Neuronal stem cell (in vitro differentiated cells): ENCODE measurements around the gene LAMA5.
A peak's percentile ranks its signal among the peaks of the same experiment; 100 is the strongest.

Experiments used
- DNase-seq: peaks from one replicate; pipeline ENCODE4 v3.0.0-alpha.2; 2013; ENCODE audit warnings: low spot score
- H2AFZ ChIP-seq: one replicate; pipeline ENCODE4 v1.6.1; 2013; ENCODE audit warnings: mild to moderate bottlenecking, low read length, inconsistent platforms
- H2AK5ac ChIP-seq: 2 replicates; pipeline ENCODE4 v1.6.1; 2013; ENCODE audit warnings: low read depth, mild to moderate bottlenecking, inconsistent platforms, low read length, moderate library complexity, mixed read lengths
- H2BK120ac ChIP-seq: 2 replicates; pipeline ENCODE4 v1.6.1; 2013; ENCODE audit warnings: low read depth, mild to moderate bottlenecking, inconsistent platforms, low read length, moderate library complexity, mixed read lengths
- H2BK12ac ChIP-seq: one replicate; pipeline ENCODE4 v1.6.1; 2013; ENCODE audit warnings: low read length, inconsistent platforms
- H2BK15ac ChIP-seq: 2 replicates; pipeline ENCODE4 v1.6.1; 2013; ENCODE audit warnings: mild to moderate bottlenecking, low read length, inconsistent platforms, mixed read lengths
- H2BK5ac ChIP-seq: one replicate; pipeline ENCODE4 v1.6.1; 2013; ENCODE audit warnings: inconsistent platforms, mild to moderate bottlenecking, low read length, moderate library complexity
- H3K14ac ChIP-seq: one replicate; pipeline ENCODE4 v1.6.1; 2013; ENCODE audit warnings: low read length, inconsistent platforms
- H3K18ac ChIP-seq: 2 replicates; pipeline ENCODE4 v1.6.1; 2013; ENCODE audit warnings: low read length, inconsistent platforms
- H3K23ac ChIP-seq: 2 replicates; pipeline ENCODE4 v1.6.1; 2013; ENCODE audit warnings: low read depth, mild to moderate bottlenecking, mixed read lengths, low read length, inconsistent platforms; ENCODE audit not compliant: poor library complexity
- H3K27ac ChIP-seq: replicated peaks from 3 replicates; pipeline ENCODE4 v1.5.1; 2013; ENCODE audit warnings: low read length, inconsistent platforms
- H3K27me3 ChIP-seq, 3 experiments: 2 replicates each; pipeline ENCODE4 v1.6.1; 2013; ENCODE audit warnings: low read length in 3 of 3, mild to moderate bottlenecking in 2 of 3, inconsistent platforms in 1 of 3, low read depth in 1 of 3, mixed read lengths in 1 of 3, moderate library complexity in 1 of 3; ENCODE audit not compliant: control insufficient read depth in 3 of 3, insufficient read depth in 3 of 3
- H3K36me3 ChIP-seq, 2 donors: replicated peaks in 1 of 2; 2 replicates each; pipeline ENCODE4 v1.6.1; 2013; ENCODE audit warnings: low read length in 2 of 2; ENCODE audit not compliant: control insufficient read depth in 2 of 2, insufficient read depth in 2 of 2
- H3K4ac ChIP-seq: 2 replicates; pipeline ENCODE4 v1.6.1; 2013; ENCODE audit warnings: inconsistent platforms, mild to moderate bottlenecking, low read length, moderate library complexity
- H3K4me1 ChIP-seq, 2 donors: 1 replicate in 1 of 2; 2 replicates in 1 of 2; pipeline ENCODE4 v1.6.1; 2013; ENCODE audit warnings: low read length in 2 of 2, low read depth in 1 of 2; ENCODE audit not compliant: control insufficient read depth in 2 of 2, insufficient read depth in 1 of 2
- H3K4me2 ChIP-seq: one replicate; pipeline ENCODE4 v1.6.1; 2013; ENCODE audit warnings: mild to moderate bottlenecking, low read length, inconsistent platforms; ENCODE audit not compliant: insufficient read depth, poor library complexity, severe bottlenecking
- H3K4me3 ChIP-seq, 2 donors: 2 replicates each; pipeline ENCODE4 v1.5.1; 2013; ENCODE audit warnings: low read length in 2 of 2, mild to moderate bottlenecking in 2 of 2, inconsistent platforms in 1 of 2, moderate library complexity in 1 of 2
- H3K79me1 ChIP-seq: one replicate; pipeline ENCODE4 v1.6.1; 2013; ENCODE audit warnings: low read depth, mild to moderate bottlenecking, inconsistent platforms, low read length, moderate library complexity
- H3K9ac ChIP-seq: one replicate; pipeline ENCODE4 v1.6.1; 2013; ENCODE audit warnings: mild to moderate bottlenecking, low read depth, low read length, inconsistent platforms; ENCODE audit not compliant: poor library complexity
- H3K9me3 ChIP-seq, 2 donors: replicated peaks in 1 of 2; 2 replicates each; pipeline versions ENCODE3 to v1.6.1; 2013; ENCODE audit warnings: low read length in 2 of 2, mild to moderate bottlenecking in 2 of 2, inconsistent platforms in 1 of 2, low read depth in 1 of 2, mixed read lengths in 1 of 2, moderate library complexity in 1 of 2; ENCODE audit not compliant: control insufficient read depth in 2 of 2, insufficient read depth in 1 of 2
- H4K8ac ChIP-seq: one replicate; pipeline ENCODE4 v1.6.1; 2013; ENCODE audit warnings: low read depth, mild to moderate bottlenecking, inconsistent platforms, low read length, moderate library complexity
- H4K91ac ChIP-seq: one replicate; pipeline ENCODE4 v1.6.1; 2013; ENCODE audit warnings: low read length, low read depth, mild to moderate bottlenecking, inconsistent platforms; ENCODE audit not compliant: poor library complexity
- WGBS, 2 donors: extraction: QIAGEN DNeasy Blood & Tissue Kit; methylation state at CpG; one replicate each; pipeline ENCODE4 v1.1.7; 2013; ENCODE audit warnings: missing lambda C conversion rate in 2 of 2, mixed read lengths in 1 of 2; ENCODE audit not compliant: insufficient read length in 2 of 2, insufficient replicate concordance in 1 of 2; ENCODE audit errors: extremely low coverage in 2 of 2; 5-methylcytosine and 5-hydroxymethylcytosine counted together

The LAMA5 gene

DNA sequence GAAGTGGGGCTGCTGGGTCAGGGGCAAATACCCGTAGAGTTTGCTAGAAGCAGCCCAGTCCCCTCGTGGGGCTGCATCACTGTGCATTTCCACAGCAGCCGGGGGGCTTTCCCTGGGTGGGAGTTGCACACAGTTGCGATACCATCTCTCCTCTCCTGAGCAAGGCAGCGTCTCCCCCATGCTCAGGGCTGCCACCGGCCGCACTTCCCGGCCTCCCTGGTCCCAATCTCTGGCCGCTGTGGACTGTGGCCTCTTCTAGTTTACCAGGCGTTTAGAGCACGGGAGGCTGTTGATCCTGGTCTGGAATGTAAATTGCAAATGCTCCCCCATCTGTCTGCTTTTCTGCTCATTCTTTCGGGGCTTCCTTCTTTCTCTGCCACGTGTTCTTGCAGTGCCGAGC is 97.7 kb downstream of the LAMA5 start:
- no peak overlapping the region for H3K4me2 ChIP-seq
- no peak overlapping the region for H3K4ac ChIP-seq
- no peak for DNase-seq

GRCh38 chr20:62268228-62268900 is 98.7 kb downstream of the LAMA5 start:
- Histone ChIP-seq H3K4ac (no peak overlapping the region), H3K27ac (no peak overlapping the region), H3K9me3 (peaks cover 11 to 24% of the 10 kb centered on the region in 2 donors), H3K27me3 (no peaks in the 10 kb centered on the region), H2BK15ac (no peak overlapping the region), H3K4me1 (no peaks in the 10 kb centered on the region), H3K4me3 (no peak overlapping the region), H2AFZ (no peak overlapping the region), H3K18ac (no peak overlapping the region), H3K23ac (no peak overlapping the region), H3K4me2 (no peak overlapping the region), H2BK5ac (no peak overlapping the region), H3K79me1 (no peaks in the 10 kb centered on the region), H3K36me3 (peaks cover 28 to 57% of the 10 kb centered on the region in 2 donors), H4K8ac (no peak overlapping the region), H2BK120ac (no peak overlapping the region), H3K14ac (no peak overlapping the region), H2BK12ac (no peak overlapping the region), H3K9ac (no peak overlapping the region), H2AK5ac (no peak overlapping the region), H4K91ac (no peak overlapping the region)
- DNase-seq = no peak
- WGBS, 2 donors = no CpG with 5 or more reads among the region's 7 CpGs

More for the DNA sequence above, 97.7 kb downstream of the LAMA5 start:
- H2BK120ac ChIP-seq = no peak overlapping the region
- H3K18ac ChIP-seq = no peak overlapping the region
- no peak overlapping the region for H3K23ac ChIP-seq
- peaks cover 7 to 19% of the 10 kb centered on the region in 2 donors for H3K9me3 ChIP-seq
- H4K8ac ChIP-seq = no peak overlapping the region
- H3K14ac ChIP-seq = peak overlapping the region; percentile 31
- H2BK15ac ChIP-seq = no peak overlapping the region
- WGBS, 2 donors = no CpG with 5 or more reads among the region's 14 CpGs
- H3K36me3 ChIP-seq = peaks cover 29 to 59% of the 10 kb centered on the region in 2 donors
- H3K27me3 ChIP-seq = no peaks in the 10 kb centered on the region
- no peak overlapping the region for H3K9ac ChIP-seq
- H3K4me1 ChIP-seq = no peaks in the 10 kb centered on the region
- no peaks in the 10 kb centered on the region for H3K79me1 ChIP-seq
- H3K27ac ChIP-seq = no peak overlapping the region
- H2AK5ac ChIP-seq = no peak overlapping the region
- H4K91ac ChIP-seq = no peak overlapping the region
- H2AFZ ChIP-seq = no peak overlapping the region
- H2BK12ac ChIP-seq = no peak overlapping the region
- H3K4me3 ChIP-seq = no peak overlapping the region
- peak overlapping the region; percentile 13 for H2BK5ac ChIP-seq

- Histone ChIP-seq H4K91ac (no peak overlapping the region), H3K36me3 (peaks cover 30 to 57% of the 10 kb centered on the region in 2 donors)
- no CpG with 5 or more reads among the region's 10 CpGs for WGBS, 2 donors
Observed at GRCh38 chr20:62267543-62267942, 99.6 kb downstream of the LAMA5 start.

GRCh38 chr20:62266851-62267250 is 100.3 kb downstream of the LAMA5 start:
- WGBS, 2 donors = no CpG with 5 or more reads among the region's 13 CpGs
- Histone ChIP-seq H3K79me1 (peaks cover 1% of the 10 kb centered on the region), H3K4me2 (no peak overlapping the region), H3K27me3 (no peaks in the 10 kb centered on the region), H3K4me3 (no peak overlapping the region), H3K18ac (no peak overlapping the region), H2BK12ac (no peak overlapping the region), H2AFZ (no peak overlapping the region), H3K14ac (no peak overlapping the region), H3K9me3 (peaks cover 11 to 24% of the 10 kb centered on the region in 2 donors), H3K9ac (no peak overlapping the region), H3K4ac (no peak overlapping the region), H3K4me1 (no peaks in the 10 kb centered on the region), H3K36me3 (peaks cover 29 to 56% of the 10 kb centered on the region in 2 donors), H3K27ac (no peak overlapping the region), H2BK120ac (no peak overlapping the region), H2BK5ac (no peak overlapping the region), H2BK15ac (no peak overlapping the region), H3K23ac (no peak overlapping the region), H4K91ac (no peak overlapping the region), H2AK5ac (no peak overlapping the region), H4K8ac (no peak overlapping the region)
- no peak for DNase-seq

More at GRCh38 chr20:62267543-62267942, 99.6 kb downstream of the LAMA5 start:
- no peaks in the 10 kb centered on the region for H3K4me1 ChIP-seq
- H3K14ac ChIP-seq = no peak overlapping the region
- no peak overlapping the region for H2AK5ac ChIP-seq
- no peak overlapping the region for H2BK5ac ChIP-seq
- no peak overlapping the region for H3K27ac ChIP-seq
- H3K79me1 ChIP-seq = no peaks in the 10 kb centered on the region
- no peak for DNase-seq
- H3K4me2 ChIP-seq = no peak overlapping the region
- no peak overlapping the region for H2BK15ac ChIP-seq
- H3K27me3 ChIP-seq = no peaks in the 10 kb centered on the region
- no peak overlapping the region for H3K23ac ChIP-seq
- peaks cover 11 to 24% of the 10 kb centered on the region in 2 donors for H3K9me3 ChIP-seq
- no peak overlapping the region for H2AFZ ChIP-seq
- H3K18ac ChIP-seq = no peak overlapping the region
- no peak overlapping the region for H2BK12ac ChIP-seq
- no peak overlapping the region for H3K4ac ChIP-seq
- no peak overlapping the region for H3K4me3 ChIP-seq
- no peak overlapping the region for H3K9ac ChIP-seq
- no peak overlapping the region for H2BK120ac ChIP-seq
- no peak overlapping the region for H4K8ac ChIP-seq
